Renal pelvis (tissue), 12 donors: ENCODE data around the gene ATP8B1. TPM values are rescaled to one million over a fixed set of nuclear protein-coding genes. Genes with fewer than 3 reads are reported as not detected.
A peak's percentile ranks its signal among the peaks of the same experiment; 100 is the strongest.
"Not testable (repeated sequence)": the region's sequence is repeated elsewhere in the genome, so short reads cannot be mapped to it uniquely, and the experiment has no call there.

Experiments used
- DNase-seq: peaks from one replicate; pipeline ENCODE4 v3.0.0-alpha.2; 2013
- long read RNA-seq, 16 experiments: transcript quantifications; one replicate each; lab custom pipeline, GENCODE V29; 2026
- polyA plus RNA-seq, 3 donors: library from polyadenylated mRNA; unstranded; fragments of 120-200 nt; gene quantifications; one replicate each; pipeline ENCODE4 v1.2.1, GENCODE V29; 2013; ENCODE audit not compliant: insufficient read length in 3 of 3

Gene ATP8B1
- polyA plus RNA-seq, result 10 to 100 TPM; 23.5 to 33.0 (median 25.1) TPM
- long read RNA-seq, donor 1, full-length matches to known transcripts, result 1 of 1 reads
- long read RNA-seq, donor 1, partial matches to known transcripts, result 0 of 1 reads
- long read RNA-seq, donor 1, other reads (novel, unspliced or antisense), result 0 of 1 reads
- long read RNA-seq, donor 2, result 0 reads
- long read RNA-seq, donor 3, result 0 reads
- long read RNA-seq, donor 4, result 0 reads
- long read RNA-seq, donor 5, result 0 reads
- long read RNA-seq, donor 6, full-length matches to known transcripts, result 1 of 1 reads
- long read RNA-seq, donor 6, partial matches to known transcripts, result 0 of 1 reads
- long read RNA-seq, donor 6, other reads (novel, unspliced or antisense), result 0 of 1 reads
- long read RNA-seq, donor 7, full-length matches to known transcripts, result 2 of 2 reads
- long read RNA-seq, donor 7, partial matches to known transcripts, result 0 of 2 reads
- long read RNA-seq, donor 7, other reads (novel, unspliced or antisense), result 0 of 2 reads
- long read RNA-seq, donor 8, result 0 reads
- long read RNA-seq, donor 9, full-length matches to known transcripts, result 1 of 1 reads
- long read RNA-seq, donor 9, partial matches to known transcripts, result 0 of 1 reads
- long read RNA-seq, donor 9, other reads (novel, unspliced or antisense), result 0 of 1 reads
- long read RNA-seq, donor 10, result 0 reads
- long read RNA-seq, donor 11, result 0 reads
- long read RNA-seq, donor 12, full-length matches to known transcripts, result 1 of 1 reads
- long read RNA-seq, donor 12, partial matches to known transcripts, result 0 of 1 reads
- long read RNA-seq, donor 12, other reads (novel, unspliced or antisense), result 0 of 1 reads
- long read RNA-seq, donor 13, result 0 reads
- long read RNA-seq, donor 14, result 0 reads
- long read RNA-seq, donor 15, result 0 reads
- long read RNA-seq, donor 16, result 0 reads

- DNase-seq, result peak; percentile 82
Observed at GRCh38 chr18:57803103-57803969, at the start of gene ATP8B1. Gene ATP8B1 (minus strand): TSS chr18:57803315. CDS start chr18:57731807, 71,508 bp downstream.

- DNase-seq, result no peak
Observed at GRCh38 chr18:57850063-57850462, 46.9 kb upstream of the ATP8B1 start.

DNA sequence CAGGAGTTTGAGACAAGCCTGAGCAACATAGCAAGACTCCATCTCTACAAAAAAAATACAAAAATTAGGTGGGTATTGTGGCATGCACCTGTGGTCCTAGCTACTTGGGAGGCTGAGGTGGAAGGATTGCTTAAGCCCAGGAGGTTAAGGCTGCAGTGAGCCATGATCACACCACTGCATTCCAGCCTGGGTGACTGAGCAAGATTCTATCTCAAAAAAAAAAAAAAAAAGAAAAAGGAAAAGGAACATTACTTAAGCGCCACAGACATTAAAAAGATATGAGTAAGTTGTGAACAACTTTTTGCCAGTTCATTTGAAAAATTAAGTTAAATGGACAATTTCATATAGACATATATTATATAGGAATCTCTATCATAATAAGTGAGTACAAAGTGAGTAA lies 45.3 kb upstream of the ATP8B1 start:
- not testable (repeated sequence) for DNase-seq

GRCh38 chr18:57847431-57847830 lies 44.3 kb upstream of the ATP8B1 start:
- DNase-seq, result not testable (repeated sequence)

GRCh38 chr18:57846258-57846657 lies 43.1 kb upstream of the ATP8B1 start:
- DNase-seq, result peak; percentile 5

- no peak for DNase-seq
Observed at GRCh38 chr18:57845605-57846074, 42.5 kb upstream of the ATP8B1 start.

DNA sequence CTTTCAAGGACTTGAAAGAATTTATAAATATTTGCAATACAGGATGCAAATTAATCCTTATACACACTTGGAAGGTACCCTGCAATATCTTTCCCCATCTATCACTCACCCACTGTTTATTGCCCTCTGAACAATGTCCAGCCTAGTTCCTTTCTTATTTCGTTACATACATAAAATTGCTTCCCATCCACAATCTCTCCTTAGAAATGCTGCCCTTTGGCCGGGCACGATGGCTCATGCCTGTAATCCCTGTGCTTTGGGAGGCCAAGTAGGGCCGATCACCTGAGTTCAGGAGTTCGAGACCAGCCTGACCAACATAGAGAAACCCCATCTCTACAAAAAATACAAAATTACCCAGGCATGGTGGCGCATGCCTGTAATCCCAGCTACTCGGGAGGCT lies 41.2 kb upstream of the ATP8B1 start:
- no peak for DNase-seq

GRCh38 chr18:57843386-57843785 lies 40.3 kb upstream of the ATP8B1 start:
- DNase-seq, result no peak

- DNase-seq, result no peak
Observed at GRCh38 chr18:57841568-57841967, 38.5 kb upstream of the ATP8B1 start.

DNA sequence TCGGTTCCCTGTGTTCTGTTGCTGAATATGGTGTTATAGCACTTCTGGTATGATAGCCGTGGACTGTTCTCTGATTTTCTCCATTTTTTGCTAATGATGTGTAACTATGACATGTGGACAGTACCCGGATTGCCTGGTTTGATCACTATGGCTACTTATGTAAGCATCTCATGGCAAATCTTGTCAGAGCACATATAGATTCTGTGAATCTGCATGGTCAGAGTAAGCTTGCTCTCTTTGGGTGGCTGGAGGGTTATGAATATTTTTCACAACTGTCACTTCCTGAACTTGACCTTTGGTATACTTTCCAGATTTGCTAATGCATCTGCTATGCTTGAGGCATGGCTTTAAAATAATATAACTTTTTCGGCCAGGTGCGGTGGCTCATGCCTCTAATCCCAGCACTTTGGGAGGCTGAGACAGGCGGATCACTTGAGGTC lies 36.8 kb upstream of the ATP8B1 start:
- DNase-seq, result no peak

DNA sequence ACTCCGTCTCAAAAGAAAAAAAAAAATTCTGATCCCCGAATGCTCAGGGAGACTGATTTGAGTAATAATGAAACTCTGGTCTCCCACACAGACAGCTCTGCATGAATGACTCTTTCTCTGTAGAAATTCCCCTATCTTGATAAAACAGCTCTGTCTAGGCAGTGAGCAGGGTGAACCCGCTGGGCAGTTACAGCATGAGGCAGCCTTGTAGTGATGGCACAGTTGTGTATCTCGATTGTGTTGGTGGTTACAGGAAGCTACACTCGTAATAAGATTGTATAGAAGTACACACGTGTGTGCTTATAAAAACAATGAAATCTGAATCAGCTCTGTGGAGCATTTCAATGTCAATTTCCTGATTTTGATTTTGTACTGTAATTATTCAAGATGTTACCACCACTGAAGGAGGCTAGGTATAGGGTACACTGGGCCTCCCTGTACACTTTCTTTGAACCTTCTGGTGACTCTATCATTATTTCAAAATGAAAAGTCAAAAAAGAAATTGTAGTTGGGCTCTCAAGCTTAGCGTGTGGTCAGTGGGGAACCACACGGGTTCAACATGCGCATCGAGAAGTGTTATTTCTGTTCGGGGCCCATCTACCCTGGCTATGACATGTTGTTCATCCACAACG lies 34.9 kb upstream of the ATP8B1 start:
- DNase-seq, result no peak

- no peak for DNase-seq
Observed at GRCh38 chr18:57836557-57836956, 33.4 kb upstream of the ATP8B1 start.

DNA sequence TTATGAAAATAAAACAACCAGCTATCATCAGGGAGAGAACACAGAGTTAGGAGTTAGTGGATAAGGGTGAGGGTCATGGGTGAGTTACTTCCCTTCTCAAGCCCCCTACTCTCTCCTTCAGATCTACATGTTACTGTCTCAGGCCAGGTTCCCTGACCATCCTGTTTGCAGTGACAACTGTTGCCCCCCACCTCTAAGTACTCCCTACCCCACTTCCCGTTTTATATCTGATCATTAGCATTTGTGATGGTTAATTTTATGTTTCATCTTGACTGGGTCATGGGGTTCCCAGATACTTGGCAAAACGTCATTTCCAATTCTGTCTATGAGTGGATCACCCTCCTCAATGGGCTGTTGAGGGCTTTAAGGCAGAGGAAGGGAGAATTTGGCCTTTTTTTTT lies 32.8 kb upstream of the ATP8B1 start:
- no peak for DNase-seq

DNA sequence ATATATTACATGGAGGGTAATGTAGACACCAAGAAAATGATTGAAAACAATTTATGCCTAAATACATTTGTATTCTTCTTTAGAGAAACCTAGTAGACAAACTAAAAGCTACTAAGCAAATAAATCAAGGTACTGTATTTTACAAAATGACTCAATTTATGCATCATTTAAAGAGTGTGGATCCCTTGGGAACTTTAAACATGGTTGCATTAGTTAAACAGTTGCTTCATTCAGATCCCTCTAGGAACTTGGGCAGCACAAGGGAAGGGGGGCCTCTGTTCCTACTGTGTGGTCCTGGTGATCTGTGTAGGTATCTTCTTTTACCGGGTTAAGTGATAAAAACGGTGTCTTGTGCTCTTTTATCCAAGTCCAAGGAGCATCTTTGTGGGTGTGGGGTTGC lies 31.5 kb upstream of the ATP8B1 start:
- DNase-seq, result no peak

DNA sequence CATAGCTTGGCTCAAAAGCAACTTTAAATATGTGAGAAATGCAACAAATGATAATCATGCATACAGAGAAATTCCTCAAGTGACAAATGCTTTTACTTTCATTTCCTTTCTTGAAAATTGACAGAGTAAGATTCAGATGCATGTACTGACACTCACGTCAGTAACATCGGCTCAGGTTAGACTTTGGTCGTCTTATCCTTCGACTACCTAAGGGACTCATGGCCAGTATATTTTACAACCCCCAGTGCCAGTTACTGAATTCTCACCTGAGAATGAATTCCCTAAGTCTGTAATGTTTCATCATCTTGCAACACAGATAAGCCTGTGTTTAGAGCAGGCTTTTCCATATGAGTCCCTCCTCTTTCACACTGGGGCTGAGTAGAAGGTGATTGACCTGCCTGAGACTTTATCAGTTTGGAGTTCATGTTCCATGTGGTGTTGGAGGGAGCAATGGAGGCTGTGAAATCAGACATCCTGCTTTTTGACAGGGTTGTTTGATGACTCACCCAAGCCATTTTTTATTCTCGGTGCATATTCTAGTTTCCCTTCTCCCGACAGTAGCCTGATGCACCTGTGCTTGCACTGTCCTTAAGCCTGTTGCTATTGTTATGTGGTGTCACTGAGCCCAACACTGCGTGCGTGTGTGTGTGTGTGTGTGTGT lies 30.5 kb upstream of the ATP8B1 start:
- no peak for DNase-seq

DNA sequence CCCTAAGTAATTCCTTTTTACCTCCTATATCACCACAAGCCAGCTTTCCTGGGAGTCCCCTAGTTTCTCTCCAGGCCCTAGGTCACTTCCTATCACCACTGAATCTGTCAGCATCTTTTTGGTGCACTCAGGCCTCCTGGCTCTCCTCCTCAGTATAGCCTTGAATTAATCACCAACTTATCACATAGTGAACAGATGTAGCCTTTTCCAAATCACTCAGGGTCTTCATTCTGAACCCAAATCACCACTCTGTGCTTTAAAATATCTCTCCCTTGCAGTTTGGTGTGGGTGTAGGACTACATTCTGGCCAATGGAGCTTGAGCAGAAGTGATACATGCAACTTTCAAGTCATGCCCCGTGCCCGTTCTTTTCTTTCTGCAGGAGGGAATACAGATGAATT lies 29.6 kb upstream of the ATP8B1 start:
- DNase-seq, result no peak

DNA sequence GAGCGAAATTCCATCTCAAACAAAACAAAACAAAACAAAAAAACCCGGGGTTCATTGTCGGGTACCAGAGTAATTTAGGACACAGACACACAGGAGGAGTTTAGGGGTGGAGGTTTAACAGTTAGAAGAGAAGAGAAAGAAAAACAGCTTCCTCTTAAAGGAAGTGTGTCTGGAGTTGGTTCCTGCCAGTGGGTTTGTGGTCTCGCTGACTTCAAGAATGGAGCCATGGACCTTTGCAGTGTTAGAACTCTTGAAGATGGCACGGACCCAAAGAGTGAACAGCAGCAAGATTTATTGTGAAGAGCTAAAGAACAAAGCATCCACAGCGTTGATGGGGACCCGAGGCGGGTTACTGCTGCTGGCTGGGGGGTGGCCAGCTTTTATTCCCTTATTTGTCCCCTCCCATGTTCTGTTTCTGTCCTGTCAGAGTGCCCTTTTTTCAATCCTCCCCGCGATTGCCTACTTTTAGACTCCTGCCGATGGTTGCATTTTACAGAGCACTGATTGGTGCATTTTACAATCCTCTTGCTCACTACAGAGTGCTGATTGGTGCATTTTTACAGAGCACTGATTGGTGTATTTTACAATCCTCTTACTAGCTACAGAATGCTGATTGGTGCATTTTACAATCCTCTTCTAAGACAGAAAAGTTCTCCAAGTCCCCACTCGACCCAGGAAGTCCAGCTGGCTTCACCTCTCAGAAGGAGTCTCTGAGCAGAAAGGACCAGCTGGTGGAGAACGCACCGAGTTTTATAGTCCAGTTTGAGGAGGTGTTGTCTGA lies 28.7 kb upstream of the ATP8B1 start:
- no peak for DNase-seq

DNA sequence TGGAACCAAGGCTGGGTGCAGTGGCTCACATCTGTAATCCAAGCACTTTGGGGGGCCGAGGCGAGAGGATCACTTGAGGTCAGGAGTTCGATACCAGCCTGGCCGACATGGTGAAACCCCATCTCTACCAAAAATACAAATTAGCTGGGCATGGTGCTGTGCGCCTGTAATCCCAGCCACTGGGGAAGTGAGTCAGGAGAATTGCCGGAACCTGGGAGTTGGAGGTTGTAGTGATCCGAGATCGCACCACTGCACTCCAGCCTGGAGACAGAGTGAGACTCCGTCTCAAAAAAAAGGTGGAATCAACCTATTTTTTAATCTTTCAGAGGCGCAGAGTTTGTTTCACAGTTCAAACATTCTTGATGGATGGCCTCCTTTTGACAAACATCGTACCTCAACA lies 24.5 kb upstream of the ATP8B1 start:
- DNase-seq, result no peak

DNA sequence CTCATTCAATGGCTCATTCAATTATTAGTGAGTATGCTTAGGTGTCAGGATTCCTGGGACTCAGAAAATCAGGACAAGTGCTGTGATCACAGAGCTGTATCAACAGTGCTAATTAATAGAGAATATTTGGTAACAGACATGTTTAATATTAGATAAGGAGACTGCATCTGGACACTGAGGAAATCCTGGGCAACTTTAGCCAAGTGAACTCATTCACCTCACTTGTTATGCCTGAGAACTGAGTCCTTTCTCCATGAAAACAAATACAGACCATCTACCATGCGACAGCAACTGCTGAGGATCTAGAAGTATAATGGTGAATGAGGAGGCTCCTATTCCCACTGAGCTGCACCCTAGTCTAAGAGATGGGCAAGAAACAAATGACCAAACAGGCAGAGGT lies 23.1 kb upstream of the ATP8B1 start:
- DNase-seq, result no peak

- not testable (repeated sequence) for DNase-seq
Observed at GRCh38 chr18:57820583-57820982, 17.5 kb upstream of the ATP8B1 start.
